Right renal cortex interstitium (tissue), 3 donors: ENCODE results near the gene CALHM1. TPM values are rescaled to one million over a fixed set of nuclear protein-coding genes. Genes with fewer than 3 reads are reported as not detected.

Experiments
- DNase-seq, 3 donors: peaks; one replicate each; pipeline ENCODE4 v3.0.0-alpha.2; 2013; ENCODE audit warnings: low read depth in 3 of 3, low spot score in 2 of 3
- polyA plus RNA-seq, 3 donors: library from polyadenylated mRNA; unstranded; fragments of 120-200 nt; gene quantifications; one replicate each; pipeline ENCODE4 v1.2.1, GENCODE V29; 2013; ENCODE audit not compliant: insufficient read length in 3 of 3

CALHM1 gene
- polyA plus RNA-seq, 3 donors, result 0.07 to 0.08 (median 0.07) TPM

- no peak for DNase-seq
Observed at GRCh38 chr10:103456074-103456660, 2.5 kb downstream of the CALHM1 start.

GRCh38 chr10:103455235-103455634, 3.5 kb downstream of the CALHM1 start:
- no peak for DNase-seq

- no peak for DNase-seq
Observed at GRCh38 chr10:103454026-103454425, 4.7 kb downstream of the CALHM1 start.

DNA sequence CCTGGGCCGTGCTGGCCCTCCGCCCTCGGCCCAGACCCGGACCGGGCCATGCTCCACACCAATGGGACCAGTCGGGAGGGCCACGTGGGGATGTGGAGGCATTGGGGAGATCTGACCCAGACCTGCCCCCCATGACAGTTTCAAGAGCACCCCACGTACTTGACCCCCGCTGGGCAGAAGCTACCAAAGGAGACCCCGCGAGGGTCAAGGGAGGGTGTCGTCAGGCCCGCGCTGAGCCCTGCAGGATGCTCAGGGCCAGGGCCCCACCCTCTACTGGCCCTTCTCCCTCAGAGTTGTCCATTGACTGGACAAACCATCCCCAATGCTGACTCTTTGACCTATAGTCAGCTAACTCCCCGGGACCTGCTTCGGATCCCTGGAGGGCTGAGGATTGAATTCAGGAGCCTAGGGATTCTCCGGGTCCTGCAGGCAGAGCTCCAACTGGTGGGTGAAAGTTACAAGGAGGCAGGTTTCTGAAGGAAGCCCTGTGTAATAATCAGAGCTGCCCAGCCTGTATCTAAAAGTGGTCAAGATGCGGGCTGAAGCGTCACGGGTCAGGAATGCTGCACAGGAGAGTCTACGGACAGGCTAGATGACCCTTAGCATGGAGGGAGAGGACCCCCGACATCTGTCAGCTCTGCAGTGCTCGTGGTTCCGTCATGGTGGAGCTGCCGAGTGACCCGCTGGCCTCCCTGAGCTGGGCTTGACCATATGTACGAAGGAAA, 6.0 kb downstream of the CALHM1 start:
- DNase-seq, result no peak

GRCh38 chr10:103451831-103452505, 6.7 kb downstream of the CALHM1 start, which contains the start of gene CALHM2:
TSS of gene CALHM2 (minus strand) at chr10:103452370. CDS start at chr10:103449941, 2,429 bp downstream.
- DNase-seq, result peak; percentile 14 to 53 (median 36)

DNA sequence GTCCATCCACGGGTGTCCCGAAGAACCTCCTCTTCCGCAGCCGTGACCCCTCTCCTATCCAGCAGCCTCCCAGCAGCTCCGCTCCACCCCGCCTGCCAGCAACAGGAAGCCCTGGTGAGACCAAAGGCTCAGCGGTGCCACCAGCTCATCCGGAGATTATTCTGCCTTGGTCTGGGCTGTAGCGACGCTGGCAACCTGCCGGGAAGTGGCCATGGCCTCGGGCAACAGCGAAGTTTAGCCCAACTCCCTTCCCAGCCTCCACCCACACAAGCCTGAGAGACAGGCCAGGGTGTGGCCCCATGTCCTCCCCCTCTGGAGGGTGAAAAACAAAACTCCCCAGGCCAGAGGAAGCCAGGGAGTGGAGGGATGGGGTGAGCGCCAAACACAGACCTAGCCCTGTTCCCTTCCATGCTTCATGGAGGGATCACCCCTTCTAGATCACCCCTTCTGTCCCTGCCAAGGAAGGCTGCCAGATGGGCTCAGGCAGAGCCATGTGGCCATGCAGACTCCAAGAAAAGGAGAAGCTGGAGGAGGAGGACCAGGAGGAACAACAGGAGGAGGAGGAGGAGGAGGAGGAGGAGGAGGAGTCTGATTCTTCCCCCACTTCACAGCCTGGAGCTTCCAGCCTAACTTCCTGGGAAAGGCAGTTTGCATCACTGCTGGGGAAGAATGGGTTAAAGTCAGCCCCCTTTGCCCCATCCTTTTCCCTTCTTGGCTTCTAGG, 7.4 kb downstream of the CALHM1 start:
- no peak for DNase-seq

DNA sequence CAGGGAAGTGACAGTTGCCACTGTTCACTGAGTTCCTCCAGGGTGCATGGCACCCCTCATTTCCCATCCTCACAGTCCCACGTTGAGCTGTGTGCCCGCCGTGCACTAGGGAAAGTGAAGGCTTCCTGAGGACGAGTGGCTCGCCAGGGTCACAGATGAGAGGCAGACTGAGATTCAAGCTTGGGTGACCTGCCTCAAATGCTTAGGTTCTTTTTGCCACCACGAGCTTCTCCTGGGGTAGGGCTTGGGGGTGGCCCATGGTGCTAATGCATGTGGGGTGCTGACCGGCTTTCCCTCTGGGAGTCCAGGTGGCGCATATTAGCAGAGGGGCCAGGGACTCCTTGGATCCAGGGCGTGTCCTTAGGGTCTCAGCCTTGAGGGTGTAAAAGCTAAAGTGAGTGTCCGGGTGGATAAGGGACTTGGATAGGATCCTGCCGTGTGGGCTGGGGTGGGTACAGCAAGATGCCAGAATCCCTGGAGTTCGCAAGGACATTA, 8.5 kb downstream of the CALHM1 start:
- DNase-seq, result no peak

DNA sequence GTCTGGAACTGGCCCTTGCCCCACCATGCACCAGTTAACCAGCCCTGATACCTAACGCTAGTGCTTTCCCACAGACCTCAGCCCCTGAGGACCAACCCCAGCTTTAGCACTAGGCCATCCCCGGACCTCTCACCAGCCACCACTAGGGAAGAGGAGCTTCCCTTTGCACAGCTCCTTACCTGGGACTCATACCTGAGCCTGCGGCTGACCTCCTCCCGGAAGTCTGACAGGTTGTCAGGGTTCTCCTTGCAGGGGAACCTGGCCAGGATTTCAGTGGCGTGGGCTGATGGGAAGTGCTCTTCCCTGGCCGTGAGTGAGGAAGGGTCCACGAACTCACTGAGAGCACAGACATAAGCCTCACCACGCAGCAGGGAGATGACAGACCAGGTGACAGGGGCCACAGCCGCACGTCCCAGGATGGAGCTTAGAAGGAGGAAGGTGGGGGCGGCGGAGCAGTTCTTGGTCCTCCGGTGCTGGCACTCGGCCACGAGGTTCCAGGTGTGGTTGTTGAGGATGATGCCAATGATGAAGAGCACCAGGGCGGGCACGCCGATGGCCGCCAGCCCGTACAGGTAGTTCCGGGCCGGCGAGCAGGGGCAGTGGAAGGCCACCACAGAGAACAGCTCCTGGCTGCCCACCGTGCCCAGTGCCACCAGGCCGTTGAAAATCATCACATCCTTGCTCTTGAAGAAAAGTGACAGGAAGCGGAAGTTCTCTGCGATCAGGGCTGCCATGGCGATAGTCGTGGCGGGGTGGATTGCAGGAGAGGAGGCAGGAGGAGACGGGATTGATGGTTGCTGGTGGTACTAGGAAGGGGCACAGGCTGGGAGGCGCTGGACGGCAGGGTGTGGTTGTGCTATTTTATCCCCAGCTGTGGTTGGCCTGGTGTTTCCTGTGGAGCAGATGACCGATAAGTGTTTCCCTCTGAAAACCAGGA, 9.2 kb downstream of the CALHM1 start:
- DNase-seq, result no peak

- no peak for DNase-seq
Observed at GRCh38 chr10:103448746-103449145, 10.0 kb downstream of the CALHM1 start.

GRCh38 chr10:103447187-103447586, 11.5 kb downstream of the CALHM1 start:
- DNase-seq, result no peak

DNA sequence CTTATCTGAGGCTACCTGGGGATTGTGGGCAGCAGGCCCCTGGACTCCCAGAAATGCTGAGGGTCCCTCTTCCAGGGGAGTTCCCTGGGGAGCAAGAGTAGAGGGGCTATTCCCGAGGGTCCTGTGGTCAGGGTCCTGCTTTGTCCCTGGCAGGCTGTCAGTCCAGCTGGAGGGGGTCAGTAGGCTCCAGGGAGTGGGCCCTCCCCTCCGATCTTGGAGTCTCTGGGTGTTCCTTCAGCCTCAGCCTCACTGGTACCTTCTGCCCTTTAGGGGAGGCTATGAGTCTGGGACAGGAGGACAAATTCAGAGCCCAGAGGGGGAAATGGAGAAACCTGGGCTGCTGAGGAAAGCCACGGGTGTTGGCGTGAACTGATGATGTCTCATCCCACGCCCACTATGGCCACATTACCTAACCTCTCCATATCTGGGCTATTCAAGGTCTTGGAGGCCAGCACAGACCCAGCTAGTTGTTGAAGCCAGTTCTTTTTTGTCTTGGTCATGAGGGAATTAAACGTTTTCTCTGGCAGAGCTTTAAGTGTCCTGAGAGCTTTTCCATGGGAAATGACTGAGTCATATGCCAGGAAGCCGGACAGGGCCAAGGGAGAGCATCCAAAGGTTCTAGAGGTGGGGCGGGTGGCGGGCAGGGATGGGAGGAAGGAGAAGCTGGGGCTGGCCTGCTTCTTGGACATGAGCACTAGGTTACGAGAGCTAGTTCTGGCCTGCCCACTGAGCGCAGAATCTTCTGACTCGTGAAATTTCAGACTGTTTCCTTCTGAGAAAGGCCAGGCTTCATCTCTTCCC, 12.7 kb downstream of the CALHM1 start:
- DNase-seq, result no peak

GRCh38 chr10:103445366-103445765, 13.3 kb downstream of the CALHM1 start:
- no peak for DNase-seq

GRCh38 chr10:103444478-103444877, 14.2 kb downstream of the CALHM1 start:
- DNase-seq, result no peak

DNA sequence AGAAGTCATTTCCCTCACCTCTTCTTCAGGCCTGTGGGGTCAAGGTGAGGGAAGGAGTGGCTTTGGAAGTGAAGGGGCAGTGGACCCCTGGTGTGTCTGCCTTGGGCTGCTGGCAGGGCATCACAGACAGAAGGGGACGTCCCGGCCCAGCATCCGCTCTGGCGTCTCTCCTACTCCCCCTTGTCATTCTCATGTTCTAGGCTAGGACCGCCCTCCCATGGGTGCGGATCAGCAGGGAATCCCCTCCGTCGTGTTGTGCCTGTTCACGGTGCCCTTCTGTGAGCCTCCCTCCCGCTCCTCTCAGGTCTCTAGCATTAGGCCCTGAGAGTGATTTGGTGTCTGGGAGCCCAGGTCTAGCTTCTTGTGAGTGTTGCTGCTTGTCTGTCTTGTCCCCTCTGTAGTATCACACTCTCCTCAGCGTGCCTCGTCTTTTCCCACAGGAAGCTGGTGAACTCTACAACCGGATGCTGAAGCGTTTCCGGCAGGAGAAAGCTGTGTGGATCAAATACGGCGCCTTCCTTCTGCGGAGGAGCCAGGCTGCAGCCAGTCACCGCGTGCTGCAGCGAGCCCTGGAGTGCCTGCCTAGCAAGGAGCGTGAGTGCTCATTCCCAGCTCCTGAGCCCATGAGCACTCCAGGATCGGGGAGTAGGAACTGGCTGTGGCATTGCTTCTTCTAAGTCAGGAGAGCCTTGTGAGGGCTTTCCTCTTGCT, 15.1 kb downstream of the CALHM1 start:
- DNase-seq, result no peak

GRCh38 chr10:103442031-103442461, 16.7 kb downstream of the CALHM1 start:
- no peak for DNase-seq

DNA sequence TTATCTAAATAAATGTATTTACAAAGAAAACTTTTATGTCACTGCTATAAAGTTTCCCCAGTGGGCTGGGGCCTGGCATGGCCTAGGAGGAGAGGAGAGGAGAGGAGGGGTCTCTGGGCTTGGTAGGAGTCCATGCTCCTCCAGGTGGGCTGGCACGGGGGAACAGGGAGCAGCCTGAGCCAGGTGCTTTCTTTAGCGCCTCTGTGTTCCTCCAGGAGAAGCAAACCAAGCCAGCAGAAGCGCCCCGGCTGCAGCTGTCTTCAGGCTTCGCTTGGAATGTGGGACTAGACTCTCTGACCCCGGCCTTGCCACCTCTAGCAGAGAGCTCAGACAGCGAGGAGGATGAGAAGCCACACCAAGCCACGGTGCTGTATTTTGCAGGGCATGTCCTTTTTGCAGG, 17.1 kb downstream of the CALHM1 start:
- DNase-seq, result no peak

GRCh38 chr10:103441206-103441605, 17.5 kb downstream of the CALHM1 start:
- DNase-seq, result no peak

- no peak for DNase-seq
Observed at GRCh38 chr10:103440416-103440815, 18.3 kb downstream of the CALHM1 start.
